ENCODE measurements around the gene CDKN2AIPNL. TPM values are rescaled to one million over a fixed set of nuclear protein-coding genes. Genes with fewer than 3 reads are reported as not detected.

The CDKN2AIPNL gene
- total RNA-seq, 4 donors from 2014 or later = 3.2 to 18.7 (median 12.9) TPM; not detected in 1

GRCh38 chr5:134432677-134433359, 21.1 kb upstream of the CDKN2AIPNL start:
- H3K4me3 ChIP-seq = no peak overlapping the region
- TF ChIP-seq POLR2A (IDR thresholded peaks at IDR 0.05) = no peak
- TF ChIP-seq POLR2AphosphoS5 (IDR thresholded peaks at IDR 0.05) = no peak
- no peak for TF ChIP-seq EP300 (IDR thresholded peaks at IDR 0.05; ENCODE audit: low read depth)
- TF ChIP-seq CTCF (IDR thresholded peaks at IDR 0.05) = no peak
- in situ Hi-C loops (cut with MboI; ENCODE audit: low pct_ligation_motif_present in 1 of 4, low pct_unique_long_range_greater_than_20kb in 1 of 4, low sequenced_read_pairs in 3 of 4) = no loop called here
- H3K36me3 ChIP-seq = no peaks in the 10 kb centered on the region
- intact Hi-C loops (cut with DNase I; ENCODE audit: low total_unique reads) = no loop called here
- no peaks in the 10 kb centered on the region for H3K27me3 ChIP-seq
- H3K4me1 ChIP-seq = peaks cover 14 to 29% (median 24%) of the 10 kb centered on the region in 4 donors
- no peaks in the 10 kb centered on the region for H3K9me3 ChIP-seq
- no peak overlapping the region for H3K27ac ChIP-seq
- DNase-seq = no peak
- 69 to 77% methylated on average over 8 to 14 of the region's 14 CpGs for WGBS, 2 donors (ENCODE audit: low coverage in 1 of 2)

GRCh38 chr5:134432174-134432573, 20.5 kb upstream of the CDKN2AIPNL start:
- 77 to 80% methylated on average over 1 to 4 of the region's 4 CpGs for WGBS, 2 donors (ENCODE audit: low coverage in 1 of 2)

GRCh38 chr5:134430001-134430569, 18.4 kb upstream of the CDKN2AIPNL start:
- no peak overlapping the region for H3K27ac ChIP-seq
- H3K27me3 ChIP-seq = no peaks in the 10 kb centered on the region
- no peak for DNase-seq
- H3K4me3 ChIP-seq = no peak overlapping the region
- no peaks in the 10 kb centered on the region for H3K36me3 ChIP-seq
- H3K4me1 ChIP-seq = peaks cover 0 to 1% (median under 1%) of the 10 kb centered on the region in 4 donors
- H3K9me3 ChIP-seq = no peaks in the 10 kb centered on the region
- WGBS, 2 donors (ENCODE audit: low coverage in 1 of 2) = 56 to 68% methylated on average over 3 to 5 of the region's 5 CpGs
- TF ChIP-seq POLR2A (IDR thresholded peaks at IDR 0.05) (no peak), EP300 (IDR thresholded peaks at IDR 0.05; ENCODE audit: low read depth) (no peak), POLR2AphosphoS5 (IDR thresholded peaks at IDR 0.05) (no peak), CTCF (IDR thresholded peaks at IDR 0.05) (no peak)
- intact Hi-C loops (cut with DNase I; ENCODE audit: low total_unique reads) = no loop called here
- in situ Hi-C loops (cut with MboI; ENCODE audit: low pct_ligation_motif_present in 1 of 4, low pct_unique_long_range_greater_than_20kb in 1 of 4, low sequenced_read_pairs in 3 of 4) = no loop called here

More at GRCh38 chr5:134432174-134432573, 20.5 kb upstream of the CDKN2AIPNL start:
- Histone ChIP-seq H3K4me1 (peaks cover 8 to 22% (median 17%) of the 10 kb centered on the region in 4 donors), H3K4me3 (no peak overlapping the region), H3K36me3 (no peaks in the 10 kb centered on the region), H3K27ac (no peak overlapping the region), H3K27me3 (no peaks in the 10 kb centered on the region), H3K9me3 (no peaks in the 10 kb centered on the region)
- in situ Hi-C loops (cut with MboI; ENCODE audit: low pct_ligation_motif_present in 1 of 4, low pct_unique_long_range_greater_than_20kb in 1 of 4, low sequenced_read_pairs in 3 of 4) (no loop called here), intact Hi-C loops (cut with DNase I; ENCODE audit: low total_unique reads) (no loop called here)
- no peak for TF ChIP-seq EP300 (IDR thresholded peaks at IDR 0.05; ENCODE audit: low read depth)
- no peak for TF ChIP-seq POLR2A (IDR thresholded peaks at IDR 0.05)
- no peak for TF ChIP-seq POLR2AphosphoS5 (IDR thresholded peaks at IDR 0.05)
- no peak for TF ChIP-seq CTCF (IDR thresholded peaks at IDR 0.05)
- no peak for DNase-seq

GRCh38 chr5:134427540-134428041, 15.9 kb upstream of the CDKN2AIPNL start:
- no peaks in the 10 kb centered on the region for H3K27me3 ChIP-seq
- no peak for DNase-seq
- H3K27ac ChIP-seq = no peak overlapping the region
- TF ChIP-seq EP300 (IDR thresholded peaks at IDR 0.05; ENCODE audit: low read depth) = no peak
- no peak for TF ChIP-seq POLR2A (IDR thresholded peaks at IDR 0.05)
- no peak for TF ChIP-seq POLR2AphosphoS5 (IDR thresholded peaks at IDR 0.05)
- TF ChIP-seq CTCF (IDR thresholded peaks at IDR 0.05) = no peak
- H3K4me3 ChIP-seq = no peak overlapping the region
- no peaks in the 10 kb centered on the region for H3K4me1 ChIP-seq
- WGBS, 2 donors (ENCODE audit: low coverage in 1 of 2) = 69 to 73% methylated on average over 4 to 9 of the region's 9 CpGs
- in situ Hi-C loops (cut with MboI; ENCODE audit: low pct_ligation_motif_present in 1 of 4, low pct_unique_long_range_greater_than_20kb in 1 of 4, low sequenced_read_pairs in 3 of 4) = no loop called here
- intact Hi-C loops (cut with DNase I; ENCODE audit: low total_unique reads) = no loop called here
- no peaks in the 10 kb centered on the region for H3K36me3 ChIP-seq
- no peaks in the 10 kb centered on the region for H3K9me3 ChIP-seq
